NCI-H2227 (cell line): ENCODE measurements around the gene NAGK.
"Not testable (repeated sequence)": the region's sequence is repeated elsewhere in the genome, so short reads cannot be mapped to it uniquely, and the experiment has no call there.

Experiments
- DNase-seq: peaks from one replicate; lab custom pipeline; 2025; ENCODE audit not compliant: unreplicated experiment; lab: John Stamatoyannopoulos, UW

The NAGK gene

GRCh38 chr2:71067567-71068217, 756 bp upstream of the NAGK start:
- DNase-seq: peak; percentile 23

- no peak for DNase-seq
These were observed 928 bp downstream of the NAGK start for GRCh38 chr2:71069376-71069775.

GRCh38 chr2:71070294-71071093, 2.0 kb downstream of the NAGK start:
- DNase-seq: peak; percentile 54

GRCh38 chr2:71071681-71072398, 3.4 kb downstream of the NAGK start:
- DNase-seq: no peak

GRCh38 chr2:71072492-71072891, 4.0 kb downstream of the NAGK start:
- no peak for DNase-seq

GRCh38 chr2:71073475-71073874, 5.0 kb downstream of the NAGK start:
- no peak for DNase-seq

- no peak for DNase-seq
These were observed 6.5 kb downstream of the NAGK start for GRCh38 chr2:71074893-71075395.

- peak; percentile 33 for DNase-seq
These were observed 10.2 kb downstream of the NAGK start for GRCh38 chr2:71078624-71079023.

GRCh38 chr2:71082402-71083252, 14.2 kb downstream of the NAGK start:
- DNase-seq: no peak

- DNase-seq: not testable (repeated sequence)
These were observed 14.8 kb downstream of the NAGK start for GRCh38 chr2:71083297-71083696.

GRCh38 chr2:71083752-71084312, 15.4 kb downstream of the NAGK start:
- DNase-seq: not testable (repeated sequence)

GRCh38 chr2:71085325-71086003, 17.0 kb downstream of the NAGK start:
- DNase-seq: not testable (repeated sequence)

GRCh38 chr2:71089475-71089874, 21.0 kb downstream of the NAGK start:
- DNase-seq: not testable (repeated sequence)

- DNase-seq: not testable (repeated sequence)
These were observed 23.4 kb downstream of the NAGK start for GRCh38 chr2:71091808-71092207.

GRCh38 chr2:71092491-71093260, 24.2 kb downstream of the NAGK start:
- DNase-seq: not testable (repeated sequence)

- DNase-seq: peak; percentile 60
These were observed 31.9 kb downstream of the NAGK start for GRCh38 chr2:71100195-71100964.

- DNase-seq: no peak
These were observed 33.2 kb downstream of the NAGK start for GRCh38 chr2:71101656-71102055.

- no peak for DNase-seq
These were observed 34.7 kb downstream of the NAGK start for GRCh38 chr2:71102981-71103681.
